Osteoblast (primary cell): ENCODE measurements around the gene RAVER1. TPM values are rescaled to one million over a fixed set of nuclear protein-coding genes. Genes with fewer than 3 reads are reported as not detected.

Experiments used
- DNase-seq: peaks from one replicate; pipeline ENCODE4 v3.0.0; 2011; ENCODE audit warnings: low spot score, mixed read lengths; ENCODE audit not compliant: insufficient read length; ENCODE audit errors: missing footprints
- H2AFZ ChIP-seq: 2 replicates; pipeline ENCODE4 v1.6.0; 2011; ENCODE audit warnings: mild to moderate bottlenecking, low read length
- H3K27ac ChIP-seq: 2 replicates; pipeline ENCODE4 v1.5.1; 2011; ENCODE audit warnings: mild to moderate bottlenecking, low read depth, low read length, moderate library complexity
- H3K27me3 ChIP-seq: 2 replicates; pipeline ENCODE4 v1.6.0; 2012; ENCODE audit warnings: mild to moderate bottlenecking, control low read depth, inconsistent platforms, low read length, moderate library complexity; ENCODE audit not compliant: insufficient read depth
- H3K36me3 ChIP-seq: 2 replicates; pipeline ENCODE4 v1.5.1; 2011; ENCODE audit warnings: mild to moderate bottlenecking, low read length, control low read depth, moderate library complexity; ENCODE audit not compliant: insufficient read depth
- H3K4me1 ChIP-seq: 2 replicates; pipeline ENCODE4 v1.5.1; 2011; ENCODE audit warnings: mild to moderate bottlenecking, low read length, control low read depth, moderate library complexity; ENCODE audit not compliant: insufficient read depth
- H3K4me2 ChIP-seq: 2 replicates; pipeline ENCODE4 v1.6.0; 2011; ENCODE audit warnings: mild to moderate bottlenecking, low read length; ENCODE audit not compliant: insufficient read depth
- H3K4me3 ChIP-seq: fragments of 200-600 bp; sonication (generic); 3 replicates; pipeline ENCODE4 v1.5.1; 2012; ENCODE audit warnings: mild to moderate bottlenecking, low read length, inconsistent platforms; ENCODE audit not compliant: insufficient read depth
- H3K79me2 ChIP-seq: 2 replicates; pipeline ENCODE4 v1.6.0; 2012; ENCODE audit warnings: mild to moderate bottlenecking, low read length, control low read depth, inconsistent platforms; ENCODE audit not compliant: insufficient read depth
- H3K9me3 ChIP-seq: 2 replicates; pipeline ENCODE4 v1.5.1; 2011; ENCODE audit warnings: low read depth, low read length, control low read depth
- H4K20me1 ChIP-seq: 2 replicates; pipeline ENCODE4 v1.6.0; 2012; ENCODE audit warnings: mild to moderate bottlenecking, low read length, control low read depth; ENCODE audit not compliant: insufficient read depth
- CTCF ChIP-seq: IDR thresholded peaks from 2 replicates; pipeline ENCODE4 v1.5.1; 2011; ENCODE audit warnings: mild to moderate bottlenecking, low read depth, low read length, moderate library complexity; ENCODE audit errors: extremely low read depth
- total RNA-seq: library from RNA; depleted of rRNA; stranded (reverse); fragments of >200 nt; gene quantifications from 2 replicates; pipeline ENCODE4 v1.2.3, GENCODE V29; 2012

RAVER1 gene
- total RNA-seq, 1 donor: 8.0 TPM

DNA sequence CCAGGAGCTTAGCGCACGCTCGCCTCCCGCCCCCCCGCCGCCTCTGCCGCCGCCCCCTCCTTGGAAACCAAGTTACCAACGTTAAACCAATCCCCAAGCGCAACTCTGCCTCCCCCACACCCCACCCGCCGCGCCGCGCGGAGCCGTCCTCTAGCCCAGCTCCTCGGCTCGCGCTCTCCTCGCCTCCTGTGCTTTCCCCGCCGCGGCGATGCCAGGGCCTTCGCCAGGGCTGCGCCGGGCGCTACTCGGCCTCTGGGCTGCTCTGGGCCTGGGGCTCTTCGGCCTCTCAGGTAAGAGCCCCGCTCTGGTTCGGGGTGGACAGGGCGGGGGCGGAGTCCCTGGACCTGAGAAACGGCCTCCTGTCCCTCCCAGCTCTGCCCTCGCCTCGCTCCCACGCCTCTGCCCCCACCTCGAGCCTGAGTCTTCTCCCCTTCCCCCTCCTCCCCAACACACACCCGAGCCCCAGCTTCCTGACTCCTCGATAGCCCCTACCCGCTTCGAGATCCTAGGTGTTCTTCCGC is 43.4 kb downstream of the RAVER1 start, which contains the start of gene ICAM5:
TSS of gene ICAM5 (plus strand) at position 117 of the 521 bp plus-strand sequence. CDS start at position 209, 92 bp downstream.
- Histone ChIP-seq H3K9me3 (no peaks in the 10 kb centered on the region), H3K27ac (no peak within 1 kb of the TSS), H3K79me2 (no peaks in the 10 kb centered on the region), H3K36me3 (no peaks in the 10 kb centered on the region), H3K4me1 (peaks cover 15% of the 10 kb centered on the region), H3K4me2 (peak within 1 kb of the TSS; percentile 77), H2AFZ (peak within 1 kb of the TSS; percentile 62), H3K27me3 (peaks cover 75% of the 10 kb centered on the region), H3K4me3 (peak within 1 kb of the TSS; percentile 59), H4K20me1 (peaks cover 5% of the 10 kb centered on the region)
- TF ChIP-seq CTCF: no peak
- DNase-seq: peak; percentile 92

DNA sequence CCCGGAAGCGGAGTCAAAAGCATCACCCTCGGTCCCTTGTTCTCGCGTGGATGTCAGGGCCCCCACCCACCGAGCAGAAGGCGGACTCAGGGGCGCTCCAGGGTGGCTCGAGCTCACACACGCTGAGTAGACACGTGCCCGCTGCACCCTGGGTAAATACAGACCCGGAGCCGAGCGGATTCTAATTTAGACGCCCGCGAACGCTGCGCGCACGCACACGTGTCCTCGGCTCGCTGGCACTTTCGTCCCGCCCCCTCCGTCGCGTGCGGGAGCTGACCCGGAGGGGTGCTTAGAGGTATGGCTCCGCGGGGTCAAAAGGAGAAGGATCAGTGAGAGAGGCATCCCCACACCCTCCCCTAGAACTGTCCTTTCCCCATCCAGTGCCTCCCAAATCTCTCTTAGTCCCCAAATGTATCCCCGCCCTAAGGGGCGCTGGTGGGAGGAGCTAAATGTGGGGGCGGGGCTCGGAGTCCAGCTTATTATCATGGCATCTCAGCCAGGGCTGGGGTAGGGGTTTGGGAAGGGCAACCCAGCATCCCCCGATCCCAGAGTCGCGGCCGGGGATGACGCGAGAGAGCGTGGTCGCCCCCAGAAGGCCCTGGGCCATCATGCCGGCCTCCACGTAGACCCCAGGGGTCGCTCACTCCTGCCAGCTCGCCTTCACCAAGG is 44.0 kb downstream of the RAVER1 start:
- H3K36me3 ChIP-seq: no peaks in the 10 kb centered on the region
- H3K4me2 ChIP-seq: peak overlapping the region; percentile 77
- peak overlapping the region; percentile 56 for H3K4me3 ChIP-seq
- H3K4me1 ChIP-seq: peaks cover 15% of the 10 kb centered on the region
- no peak overlapping the region for H3K27ac ChIP-seq
- H3K79me2 ChIP-seq: no peaks in the 10 kb centered on the region
- no peak for TF ChIP-seq CTCF
- H3K27me3 ChIP-seq: peaks cover 69% of the 10 kb centered on the region
- peaks cover 5% of the 10 kb centered on the region for H4K20me1 ChIP-seq
- peak overlapping the region; percentile 62 for H2AFZ ChIP-seq
- H3K9me3 ChIP-seq: no peaks in the 10 kb centered on the region
- peak; percentile 90 for DNase-seq

DNA sequence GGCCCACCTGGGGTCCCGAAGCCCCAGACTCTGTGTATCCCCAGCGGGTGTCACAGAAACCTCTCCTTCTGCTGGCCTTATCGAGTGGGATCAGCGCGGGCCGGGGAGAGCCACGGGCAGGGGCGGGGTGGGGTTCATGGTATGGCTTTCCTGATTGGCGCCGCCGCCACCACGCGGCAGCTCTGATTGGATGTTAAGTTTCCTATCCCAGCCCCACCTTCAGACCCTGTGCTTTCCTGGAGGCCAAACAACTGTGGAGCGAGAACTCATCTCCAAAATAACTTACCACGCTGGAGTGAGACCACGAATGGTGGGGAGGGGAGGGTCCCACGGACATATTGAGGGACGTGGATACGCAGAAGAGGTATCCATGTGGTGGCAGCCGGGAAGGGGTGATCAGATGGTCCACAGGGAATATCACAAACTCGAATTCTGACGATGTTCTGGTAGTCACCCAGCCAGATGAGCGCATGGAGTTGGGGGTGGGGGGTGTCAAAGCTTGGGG is 44.6 kb downstream of the RAVER1 start:
- Histone ChIP-seq H3K4me2 (peak overlapping the region; percentile 77), H4K20me1 (peaks cover 5% of the 10 kb centered on the region), H3K36me3 (no peaks in the 10 kb centered on the region), H3K79me2 (no peaks in the 10 kb centered on the region), H3K4me1 (peaks cover 15% of the 10 kb centered on the region), H3K9me3 (no peaks in the 10 kb centered on the region), H3K4me3 (peak overlapping the region; percentile 56), H2AFZ (peak overlapping the region; percentile 62), H3K27ac (no peak overlapping the region), H3K27me3 (peaks cover 63% of the 10 kb centered on the region)
- no peak for TF ChIP-seq CTCF
- DNase-seq: peak; percentile 91
